Liver (tissue), 9 donors: ENCODE data around the gene MRPL42. TPM values are rescaled to one million over a fixed set of nuclear protein-coding genes. Genes with fewer than 3 reads are reported as not detected.

Experiments used
- DNase-seq: peaks from one replicate; pipeline ENCODE4 v3.0.0-alpha.2; 2017; ENCODE audit warnings: low spot score
- H3K27ac ChIP-seq, 2 donors: one replicate each; pipeline ENCODE4 v1.7.0; 2013; ENCODE audit warnings: inconsistent platforms in 2 of 2, low read length in 2 of 2, control low read depth in 1 of 2, low read depth in 1 of 2, mild to moderate bottlenecking in 1 of 2
- H3K27me3 ChIP-seq, 4 donors: one replicate each; pipeline versions ENCODE4 v1.6.1 to v1.7.0; 2013; ENCODE audit warnings: low read length in 3 of 4, inconsistent platforms in 1 of 4, mild to moderate bottlenecking in 1 of 4, moderate library complexity in 1 of 4; ENCODE audit not compliant: control insufficient read depth in 4 of 4, insufficient read depth in 4 of 4
- H3K36me3 ChIP-seq, 4 donors: one replicate each; pipeline versions ENCODE4 v1.6.1 to v1.7.0; 2013; ENCODE audit warnings: low read length in 3 of 4, mild to moderate bottlenecking in 3 of 4, low read depth in 1 of 4, moderate library complexity in 1 of 4; ENCODE audit not compliant: control insufficient read depth in 4 of 4, insufficient read depth in 3 of 4
- H3K4me1 ChIP-seq, 4 donors: one replicate each; pipeline versions ENCODE4 v1.6.1 to v1.7.0; 2013; ENCODE audit warnings: low read length in 3 of 4, mild to moderate bottlenecking in 3 of 4, moderate library complexity in 1 of 4; ENCODE audit not compliant: control insufficient read depth in 4 of 4, insufficient read depth in 4 of 4
- H3K4me3 ChIP-seq, 3 donors: one replicate each; pipeline versions ENCODE4 v1.6.1 to v1.7.0; 2013; ENCODE audit warnings: low read length in 3 of 3, control low read depth in 1 of 3, low read depth in 1 of 3, mild to moderate bottlenecking in 1 of 3
- H3K9ac ChIP-seq, 2 donors: one replicate each; pipeline ENCODE4 v1.7.0; 2013; ENCODE audit warnings: low read length in 2 of 2, mild to moderate bottlenecking in 2 of 2, moderate library complexity in 2 of 2, control low read depth in 1 of 2, low read depth in 1 of 2
- H3K9me3 ChIP-seq, 4 donors: one replicate each; pipeline versions ENCODE4 v1.6.1 to v1.7.0; 2013; ENCODE audit warnings: low read length in 3 of 4; ENCODE audit not compliant: control insufficient read depth in 4 of 4
- ATF3 ChIP-seq: IDR thresholded peaks from 2 replicates; pipeline ENCODE4 v1.6.1; 2016; ENCODE audit warnings: antibody characterized with exemption
- EGR1 ChIP-seq, 2 donors: IDR thresholded peaks; 2 replicates each; pipeline ENCODE4 v1.6.1; 2016 to 2018; ENCODE audit warnings: antibody characterized with exemption in 2 of 2, low read depth in 2 of 2
- FOXA2 ChIP-seq: IDR thresholded peaks from 2 replicates; pipeline ENCODE4 v1.6.1; 2016; ENCODE audit warnings: antibody characterized with exemption
- GABPA ChIP-seq, 2 donors: IDR thresholded peaks in 1 of 2; conservative IDR thresholded peaks in 1 of 2; 2 replicates each; pipeline ENCODE4 v1.6.1; 2016; ENCODE audit warnings: antibody characterized with exemption in 2 of 2, mild to moderate bottlenecking in 1 of 2, moderate library complexity in 1 of 2
- HNF4A ChIP-seq, 2 donors: conservative IDR thresholded peaks; 2 replicates each; pipeline ENCODE4 v1.6.1; 2016; ENCODE audit warnings: antibody characterized with exemption in 2 of 2, mild to moderate bottlenecking in 2 of 2
- NR2F2 ChIP-seq: IDR thresholded peaks from 2 replicates; pipeline ENCODE4 v1.6.1; 2016; ENCODE audit warnings: antibody characterized with exemption
- RAD21 ChIP-seq, 2 donors: IDR thresholded peaks; 2 replicates each; pipeline ENCODE4 v1.6.1; 2016; ENCODE audit warnings: antibody characterized with exemption in 2 of 2, mild to moderate bottlenecking in 2 of 2
- RXRA ChIP-seq, 2 donors: IDR thresholded peaks; 2 replicates each; pipeline ENCODE4 v1.6.1; 2017 to 2018; ENCODE audit warnings: antibody characterized with exemption in 2 of 2, mild to moderate bottlenecking in 1 of 2
- SP1 ChIP-seq: IDR thresholded peaks from 2 replicates; pipeline ENCODE4 v1.6.1; 2018; ENCODE audit warnings: antibody characterized with exemption, mild to moderate bottlenecking
- TAF1 ChIP-seq: conservative IDR thresholded peaks from 2 replicates; pipeline ENCODE4 v1.6.1; 2016; ENCODE audit warnings: antibody characterized with exemption, mild to moderate bottlenecking
- YY1 ChIP-seq: IDR thresholded peaks from 2 replicates; pipeline ENCODE4 v1.6.1; 2016; ENCODE audit warnings: antibody characterized with exemption, mild to moderate bottlenecking
- WGBS: extraction: QIAGEN DNeasy Blood & Tissue Kit; methylation state at CpG from one replicate; pipeline ENCODE4 v1.1.7; 2013; 5-methylcytosine and 5-hydroxymethylcytosine counted together
- polyA plus RNA-seq, 2 donors: library from polyadenylated mRNA; stranded (reverse) in 1 of 2; unstranded in 1 of 2; fragments of 200-250 nt in 1 of 2; fragments of >200 nt in 1 of 2; fragmentation: Nextera tagmentation in 1 of 2; extraction: Ambion mirVana in 1 of 2; gene quantifications; one replicate each; pipeline versions ENCODE4 v1.2.1 to v1.2.3, GENCODE V29; 2013 to 2015
- total RNA-seq, 2 donors: library from RNA; depleted of rRNA; stranded (reverse); fragments of >200 nt; gene quantifications; one replicate each; pipeline ENCODE4 v1.2.3, GENCODE V29; 2014
- TF ChIP-seq, protein P1 (sequence below): IDR thresholded peaks from 2 replicates; pipeline ENCODE4 v1.6.1; 2016; ENCODE audit warnings: antibody characterized with exemption
- TF ChIP-seq, protein P2 (sequence below): fragments of 150-350 bp; IDR thresholded peaks from 2 replicates; pipeline ENCODE4 v1.5.1; 2017; ENCODE audit warnings: improper control_type of control experiment, low read depth, low read length; ENCODE audit not compliant: missing input control
- TF ChIP-seq, protein P3 (sequence below): IDR thresholded peaks from 2 replicates; pipeline ENCODE4 v1.6.1; 2016; ENCODE audit warnings: antibody characterized with exemption, mild to moderate bottlenecking
- donor health status: healthy.
- donor health status: healthy.
- donor health status: healthy.
- donor health status: healthy.
- donor health status: healthy.

Gene MRPL42
- total and polyA plus RNA-seq, 4 donors = 20.4 to 38.8 (median 33.3) TPM

DNA sequence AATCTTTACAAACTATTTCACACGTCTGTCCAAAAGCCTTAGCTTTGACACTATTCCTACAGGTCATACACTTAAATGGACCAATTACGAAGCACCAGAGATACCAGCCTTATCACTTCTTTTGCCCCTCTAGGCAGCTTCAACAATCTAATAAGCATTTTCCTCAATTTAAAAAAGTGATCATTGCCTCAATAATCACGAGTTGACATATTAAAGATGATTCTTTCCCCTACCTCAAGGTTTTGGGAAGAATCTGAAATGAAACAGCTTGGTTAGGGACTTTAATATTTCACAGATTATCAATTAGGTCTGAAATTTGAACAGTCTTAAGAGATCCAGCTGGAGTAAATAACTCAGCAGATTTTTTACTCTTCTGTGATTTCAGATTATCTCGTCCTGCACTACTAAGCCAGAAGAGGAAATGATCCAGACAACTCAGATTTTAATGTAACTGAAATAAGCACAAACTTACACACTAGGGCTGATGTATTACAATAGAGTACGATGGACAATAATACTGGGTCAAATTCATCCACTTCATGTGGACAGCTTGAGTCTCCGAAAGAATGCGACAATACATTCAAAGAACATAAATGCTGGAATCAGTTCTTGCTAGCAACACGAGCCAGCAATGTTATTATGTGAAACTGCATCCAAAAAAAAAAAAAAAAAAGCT lies 41.4 kb upstream of the MRPL42 start:
- 78% methylated on average over 8 of the region's 8 CpGs for WGBS
- peaks cover 0 to 13% (median 4%) of the 10 kb centered on the region in 4 donors for H3K4me1 ChIP-seq
- no peak overlapping the region for H3K9ac ChIP-seq
- no peak for DNase-seq
- H3K9me3 ChIP-seq = no peaks in the 10 kb centered on the region
- TF ChIP-seq RAD21 (IDR thresholded peaks at IDR 0.05) = no peak
- no peak for TF ChIP-seq EGR1 (IDR thresholded peaks at IDR 0.05; ENCODE audit: low read depth in 2 of 2)
- TF ChIP-seq, protein P1, sequence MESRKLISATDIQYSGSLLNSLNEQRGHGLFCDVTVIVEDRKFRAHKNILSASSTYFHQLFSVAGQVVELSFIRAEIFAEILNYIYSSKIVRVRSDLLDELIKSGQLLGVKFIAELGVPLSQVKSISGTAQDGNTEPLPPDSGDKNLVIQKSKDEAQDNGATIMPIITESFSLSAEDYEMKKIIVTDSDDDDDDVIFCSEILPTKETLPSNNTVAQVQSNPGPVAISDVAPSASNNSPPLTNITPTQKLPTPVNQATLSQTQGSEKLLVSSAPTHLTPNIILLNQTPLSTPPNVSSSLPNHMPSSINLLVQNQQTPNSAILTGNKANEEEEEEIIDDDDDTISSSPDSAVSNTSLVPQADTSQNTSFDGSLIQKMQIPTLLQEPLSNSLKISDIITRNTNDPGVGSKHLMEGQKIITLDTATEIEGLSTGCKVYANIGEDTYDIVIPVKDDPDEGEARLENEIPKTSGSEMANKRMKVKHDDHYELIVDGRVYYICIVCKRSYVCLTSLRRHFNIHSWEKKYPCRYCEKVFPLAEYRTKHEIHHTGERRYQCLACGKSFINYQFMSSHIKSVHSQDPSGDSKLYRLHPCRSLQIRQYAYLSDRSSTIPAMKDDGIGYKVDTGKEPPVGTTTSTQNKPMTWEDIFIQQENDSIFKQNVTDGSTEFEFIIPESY = no peak
- TF ChIP-seq FOXA2 = no peak
- TF ChIP-seq TAF1 = no peak
- TF ChIP-seq, protein P2, sequence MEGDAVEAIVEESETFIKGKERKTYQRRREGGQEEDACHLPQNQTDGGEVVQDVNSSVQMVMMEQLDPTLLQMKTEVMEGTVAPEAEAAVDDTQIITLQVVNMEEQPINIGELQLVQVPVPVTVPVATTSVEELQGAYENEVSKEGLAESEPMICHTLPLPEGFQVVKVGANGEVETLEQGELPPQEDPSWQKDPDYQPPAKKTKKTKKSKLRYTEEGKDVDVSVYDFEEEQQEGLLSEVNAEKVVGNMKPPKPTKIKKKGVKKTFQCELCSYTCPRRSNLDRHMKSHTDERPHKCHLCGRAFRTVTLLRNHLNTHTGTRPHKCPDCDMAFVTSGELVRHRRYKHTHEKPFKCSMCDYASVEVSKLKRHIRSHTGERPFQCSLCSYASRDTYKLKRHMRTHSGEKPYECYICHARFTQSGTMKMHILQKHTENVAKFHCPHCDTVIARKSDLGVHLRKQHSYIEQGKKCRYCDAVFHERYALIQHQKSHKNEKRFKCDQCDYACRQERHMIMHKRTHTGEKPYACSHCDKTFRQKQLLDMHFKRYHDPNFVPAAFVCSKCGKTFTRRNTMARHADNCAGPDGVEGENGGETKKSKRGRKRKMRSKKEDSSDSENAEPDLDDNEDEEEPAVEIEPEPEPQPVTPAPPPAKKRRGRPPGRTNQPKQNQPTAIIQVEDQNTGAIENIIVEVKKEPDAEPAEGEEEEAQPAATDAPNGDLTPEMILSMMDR = no peak
- TF ChIP-seq SP1 = no peak
- TF ChIP-seq RXRA (IDR thresholded peaks at IDR 0.05) = no peak
- no peak for TF ChIP-seq HNF4A (conservative IDR thresholded peaks at IDR 0.05)
- no peak for TF ChIP-seq NR2F2
- TF ChIP-seq GABPA (IDR thresholded peaks at IDR 0.05 in 1 of 2, conservative IDR thresholded peaks at IDR 0.05 in 1 of 2) = no peak
- no peak for TF ChIP-seq ATF3
- no peak overlapping the region for H3K4me3 ChIP-seq
- peaks cover 0 to 1% (median 0%) of the 10 kb centered on the region in 4 donors for H3K36me3 ChIP-seq
- no peaks in the 10 kb centered on the region for H3K27me3 ChIP-seq
- H3K27ac ChIP-seq = no peak overlapping the region

GRCh38 chr12:93426412-93426805 lies 40.9 kb upstream of the MRPL42 start:
- Histone ChIP-seq H3K4me1 (peaks cover 0 to 13% (median 4%) of the 10 kb centered on the region in 4 donors), H3K9me3 (no peaks in the 10 kb centered on the region), H3K36me3 (peaks cover 0 to 1% (median 0%) of the 10 kb centered on the region in 4 donors), H3K4me3 (no peak overlapping the region), H3K27me3 (no peaks in the 10 kb centered on the region), H3K27ac (no peak overlapping the region), H3K9ac (no peak overlapping the region)
- no peak for DNase-seq
- WGBS = 71% methylated on average over 1 of the region's 1 CpG
- TF ChIP-seq, protein P1 = no peak
- TF ChIP-seq FOXA2 (no peak), HNF4A (conservative IDR thresholded peaks at IDR 0.05) (no peak), YY1 (no peak)
- TF ChIP-seq, protein P3, sequence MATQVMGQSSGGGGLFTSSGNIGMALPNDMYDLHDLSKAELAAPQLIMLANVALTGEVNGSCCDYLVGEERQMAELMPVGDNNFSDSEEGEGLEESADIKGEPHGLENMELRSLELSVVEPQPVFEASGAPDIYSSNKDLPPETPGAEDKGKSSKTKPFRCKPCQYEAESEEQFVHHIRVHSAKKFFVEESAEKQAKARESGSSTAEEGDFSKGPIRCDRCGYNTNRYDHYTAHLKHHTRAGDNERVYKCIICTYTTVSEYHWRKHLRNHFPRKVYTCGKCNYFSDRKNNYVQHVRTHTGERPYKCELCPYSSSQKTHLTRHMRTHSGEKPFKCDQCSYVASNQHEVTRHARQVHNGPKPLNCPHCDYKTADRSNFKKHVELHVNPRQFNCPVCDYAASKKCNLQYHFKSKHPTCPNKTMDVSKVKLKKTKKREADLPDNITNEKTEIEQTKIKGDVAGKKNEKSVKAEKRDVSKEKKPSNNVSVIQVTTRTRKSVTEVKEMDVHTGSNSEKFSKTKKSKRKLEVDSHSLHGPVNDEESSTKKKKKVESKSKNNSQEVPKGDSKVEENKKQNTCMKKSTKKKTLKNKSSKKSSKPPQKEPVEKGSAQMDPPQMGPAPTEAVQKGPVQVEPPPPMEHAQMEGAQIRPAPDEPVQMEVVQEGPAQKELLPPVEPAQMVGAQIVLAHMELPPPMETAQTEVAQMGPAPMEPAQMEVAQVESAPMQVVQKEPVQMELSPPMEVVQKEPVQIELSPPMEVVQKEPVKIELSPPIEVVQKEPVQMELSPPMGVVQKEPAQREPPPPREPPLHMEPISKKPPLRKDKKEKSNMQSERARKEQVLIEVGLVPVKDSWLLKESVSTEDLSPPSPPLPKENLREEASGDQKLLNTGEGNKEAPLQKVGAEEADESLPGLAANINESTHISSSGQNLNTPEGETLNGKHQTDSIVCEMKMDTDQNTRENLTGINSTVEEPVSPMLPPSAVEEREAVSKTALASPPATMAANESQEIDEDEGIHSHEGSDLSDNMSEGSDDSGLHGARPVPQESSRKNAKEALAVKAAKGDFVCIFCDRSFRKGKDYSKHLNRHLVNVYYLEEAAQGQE = no peak
- TF ChIP-seq, protein P2 = no peak
